Tibial artery (tissue), 4 donors: ENCODE measurements around the gene SPCS1.

Experiments used
- DNase-seq, 2 donors: peaks; one replicate each; pipeline ENCODE4 v3.0.0-alpha.2; 2019
- H3K27ac ChIP-seq, 2 donors: fragments of 200-600 bp; sonication (generic) in 1 of 2; 1 replicate in 1 of 2; 2 replicates in 1 of 2; pipeline ENCODE4 v1.5.1; 2018 to 2019; ENCODE audit warnings: mild to moderate bottlenecking in 1 of 2
- H3K27me3 ChIP-seq, 2 donors: fragments of 200-600 bp; sonication (generic) in 1 of 2; one replicate each; pipeline versions ENCODE4 v1.5.1 to v1.6.0; 2016 to 2019
- H3K36me3 ChIP-seq, 3 donors: fragments of 200-600 bp; sonication (generic) in 2 of 3; one replicate each; pipeline ENCODE4 v1.5.1; 2016 to 2019; ENCODE audit warnings: mild to moderate bottlenecking in 2 of 3
- H3K4me1 ChIP-seq, 4 donors: fragments of 200-600 bp; sonication (generic) in 2 of 4; 1 replicate in 3 of 4; 2 replicates in 1 of 4; pipeline ENCODE4 v1.5.1; 2016 to 2019
- H3K4me3 ChIP-seq, 2 donors: fragments of 200-600 bp; sonication (generic) in 1 of 2; 1 replicate in 1 of 2; 2 replicates in 1 of 2; pipeline ENCODE4 v1.5.1; 2018 to 2019; ENCODE audit warnings: mild to moderate bottlenecking in 2 of 2
- H3K9me3 ChIP-seq, 3 donors: fragments of 200-600 bp; sonication (generic) in 1 of 3; one replicate each; pipeline ENCODE4 v1.5.1; 2016 to 2019
- CTCF ChIP-seq, 2 experiments: fragments of 200-600 bp in 1 of 2; fragments of 450-650 bp in 1 of 2; IDR thresholded peaks; one replicate each; pipeline ENCODE4 v1.5.1; 2017 to 2019; ENCODE audit warnings: antibody characterized with exemption in 2 of 2, mild to moderate bottlenecking in 1 of 2, moderate library complexity in 1 of 2
- intact Hi-C: fragments of 100-400 bp; cut with DNase I; formaldehyde crosslinking; loops from one replicate; pipeline ENCODE4 v1.15.0; 2023; ENCODE audit warnings: low total_unique reads

SPCS1 gene

GRCh38 chr3:52707585-52707984 lies 1.7 kb downstream of the SPCS1 start:
- Histone ChIP-seq H3K27me3 (no peaks in the 10 kb centered on the region), H3K9me3 (no peaks in the 10 kb centered on the region), H3K4me3 (peak overlapping the region in 1 of 2 donors; percentile 76), H3K36me3 (peaks cover 15 to 22% (median 18%) of the 10 kb centered on the region in 3 donors), H3K4me1 (peaks cover 0 to 40% (median 32%) of the 10 kb centered on the region in 4 donors), H3K27ac (no peak overlapping the region)
- DNase-seq: no peak
- intact Hi-C loops: no loop called here
- TF ChIP-seq CTCF (IDR thresholded peaks at IDR 0.05): no peak

GRCh38 chr3:52710512-52710911 lies 4.6 kb downstream of the SPCS1 start:
- intact Hi-C loops: no loop called here
- Histone ChIP-seq H3K27ac (no peak overlapping the region), H3K27me3 (no peaks in the 10 kb centered on the region), H3K36me3 (peaks cover 15 to 24% (median 18%) of the 10 kb centered on the region in 3 donors), H3K9me3 (no peaks in the 10 kb centered on the region), H3K4me1 (peaks cover 0 to 19% (median 15%) of the 10 kb centered on the region in 4 donors), H3K4me3 (no peak overlapping the region)
- no peak for DNase-seq
- TF ChIP-seq CTCF (IDR thresholded peaks at IDR 0.05): no peak

GRCh38 chr3:52712291-52713212 lies 6.6 kb downstream of the SPCS1 start:
- no peak overlapping the region for H3K27ac ChIP-seq
- H3K4me1 ChIP-seq: peaks cover 0 to 7% (median 4%) of the 10 kb centered on the region in 4 donors
- no peak overlapping the region for H3K4me3 ChIP-seq
- H3K36me3 ChIP-seq: peaks cover 15 to 30% (median 23%) of the 10 kb centered on the region in 3 donors
- intact Hi-C loops: no loop called here
- H3K9me3 ChIP-seq: no peaks in the 10 kb centered on the region
- no peak for TF ChIP-seq CTCF (IDR thresholded peaks at IDR 0.05)
- DNase-seq: no peak
- no peaks in the 10 kb centered on the region for H3K27me3 ChIP-seq

- Histone ChIP-seq H3K4me1 (peaks cover 0 to 3% (median 0%) of the 10 kb centered on the region in 4 donors), H3K4me3 (no peak overlapping the region), H3K27ac (no peak overlapping the region), H3K27me3 (no peaks in the 10 kb centered on the region), H3K9me3 (no peaks in the 10 kb centered on the region), H3K36me3 (peaks cover 15 to 31% (median 15%) of the 10 kb centered on the region in 3 donors)
- intact Hi-C loops: no loop called here
- TF ChIP-seq CTCF (IDR thresholded peaks at IDR 0.05): no peak
- no peak for DNase-seq
These were observed 8.7 kb downstream of the SPCS1 start for GRCh38 chr3:52714335-52715302.

- no peak for TF ChIP-seq CTCF (IDR thresholded peaks at IDR 0.05)
- intact Hi-C loops: no loop called here
These were observed 9.9 kb downstream of the SPCS1 start for GRCh38 chr3:52715714-52716305.

More at GRCh38 chr3:52715714-52716305, 9.9 kb downstream of the SPCS1 start:
- Histone ChIP-seq H3K4me1 (peaks cover 0 to 3% (median 0%) of the 10 kb centered on the region in 4 donors), H3K4me3 (no peak overlapping the region), H3K27me3 (no peaks in the 10 kb centered on the region), H3K27ac (no peak overlapping the region), H3K36me3 (peaks cover 19 to 28% (median 25%) of the 10 kb centered on the region in 3 donors), H3K9me3 (no peaks in the 10 kb centered on the region)
- DNase-seq: no peak
